PFSK-1 (cell line): Measurements from ENCODE around the gene PEX13.

Source experiments
- FOXP2 ChIP-seq: optimal IDR thresholded peaks from 2 replicates; pipeline ENCODE3; 2011; ENCODE audit warnings: borderline replicate concordance, control low read depth, inconsistent platforms; ENCODE audit not compliant: insufficient read depth; ENCODE audit errors: extremely low read length, extremely low read depth
- POLR2AphosphoS5 ChIP-seq: IDR thresholded peaks from 2 replicates; pipeline ENCODE4 v1.6.1; 2012; ENCODE audit warnings: low read depth, mild to moderate bottlenecking, control low read depth, low read length, moderate library complexity
- SIN3A ChIP-seq: IDR thresholded peaks from 2 replicates; pipeline ENCODE4 v1.6.1; 2012; ENCODE audit warnings: mild to moderate bottlenecking, low read length, moderate library complexity, borderline replicate concordance; ENCODE audit not compliant: insufficient read depth
- TAF1 ChIP-seq: IDR thresholded peaks from 2 replicates; pipeline ENCODE4 v1.6.1; 2012; ENCODE audit warnings: low read length, control low read depth, borderline replicate concordance; ENCODE audit not compliant: insufficient read depth
- TF ChIP-seq, protein P1 (sequence below), 2 experiments: IDR thresholded peaks; 2 replicates each; pipeline versions ENCODE4 v1.6.1 to v1.8.0; 2011 to 2012; ENCODE audit warnings: low read depth in 2 of 2, low read length in 2 of 2, control low read depth in 1 of 2, inconsistent platforms in 1 of 2, mild to moderate bottlenecking in 1 of 2, moderate library complexity in 1 of 2; ENCODE audit not compliant: insufficient read depth in 1 of 2

The PEX13 gene

DNA sequence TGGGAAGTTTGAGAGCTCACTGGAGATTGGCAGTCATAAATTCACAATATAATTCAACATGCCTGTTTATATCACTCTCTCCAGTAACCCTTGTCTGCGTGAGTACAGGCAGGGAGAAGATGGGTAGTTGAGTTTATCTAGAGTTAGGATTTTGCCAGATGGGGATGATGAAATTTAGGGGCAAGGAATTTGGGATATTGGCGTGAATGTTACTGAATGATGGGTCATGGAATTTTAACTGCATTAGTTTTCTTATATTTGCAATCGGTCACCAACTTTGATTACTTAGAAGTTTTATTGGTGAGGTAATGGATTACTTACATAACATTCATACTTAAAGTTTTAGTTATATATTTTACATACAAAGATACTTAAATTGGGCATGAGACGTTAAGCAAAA lies 83.3 kb downstream of the PEX13 start:
- TF ChIP-seq POLR2AphosphoS5 (no peak), TAF1 (no peak), FOXP2 (no peak), SIN3A (no peak)
- TF ChIP-seq, protein P1, sequence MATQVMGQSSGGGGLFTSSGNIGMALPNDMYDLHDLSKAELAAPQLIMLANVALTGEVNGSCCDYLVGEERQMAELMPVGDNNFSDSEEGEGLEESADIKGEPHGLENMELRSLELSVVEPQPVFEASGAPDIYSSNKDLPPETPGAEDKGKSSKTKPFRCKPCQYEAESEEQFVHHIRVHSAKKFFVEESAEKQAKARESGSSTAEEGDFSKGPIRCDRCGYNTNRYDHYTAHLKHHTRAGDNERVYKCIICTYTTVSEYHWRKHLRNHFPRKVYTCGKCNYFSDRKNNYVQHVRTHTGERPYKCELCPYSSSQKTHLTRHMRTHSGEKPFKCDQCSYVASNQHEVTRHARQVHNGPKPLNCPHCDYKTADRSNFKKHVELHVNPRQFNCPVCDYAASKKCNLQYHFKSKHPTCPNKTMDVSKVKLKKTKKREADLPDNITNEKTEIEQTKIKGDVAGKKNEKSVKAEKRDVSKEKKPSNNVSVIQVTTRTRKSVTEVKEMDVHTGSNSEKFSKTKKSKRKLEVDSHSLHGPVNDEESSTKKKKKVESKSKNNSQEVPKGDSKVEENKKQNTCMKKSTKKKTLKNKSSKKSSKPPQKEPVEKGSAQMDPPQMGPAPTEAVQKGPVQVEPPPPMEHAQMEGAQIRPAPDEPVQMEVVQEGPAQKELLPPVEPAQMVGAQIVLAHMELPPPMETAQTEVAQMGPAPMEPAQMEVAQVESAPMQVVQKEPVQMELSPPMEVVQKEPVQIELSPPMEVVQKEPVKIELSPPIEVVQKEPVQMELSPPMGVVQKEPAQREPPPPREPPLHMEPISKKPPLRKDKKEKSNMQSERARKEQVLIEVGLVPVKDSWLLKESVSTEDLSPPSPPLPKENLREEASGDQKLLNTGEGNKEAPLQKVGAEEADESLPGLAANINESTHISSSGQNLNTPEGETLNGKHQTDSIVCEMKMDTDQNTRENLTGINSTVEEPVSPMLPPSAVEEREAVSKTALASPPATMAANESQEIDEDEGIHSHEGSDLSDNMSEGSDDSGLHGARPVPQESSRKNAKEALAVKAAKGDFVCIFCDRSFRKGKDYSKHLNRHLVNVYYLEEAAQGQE (IDR thresholded peaks at IDR 0.05; ENCODE audit: insufficient read depth in 1 of 2, low read depth in 2 of 2, low read length in 2 of 2), result no peak
